GM12878 (cell line): ENCODE results near the gene GBP4. TPM values are rescaled to one million over a fixed set of nuclear protein-coding genes. Genes with fewer than 3 reads are reported as not detected.

Experiments
- ATAC-seq: fragments of 200-7000 bp; cut with Tn5 transposase; 3 replicates; pipeline ENCODE4 v1.9.1; 2020; ENCODE audit warnings: mild to moderate bottlenecking, moderate library complexity
- BruUV-seq: library from RNA; stranded (reverse); fragments of 400-500 nt; replicated peaks from 2 replicates; lab custom pipeline; 2021; lab: Mats Ljungman, UMichigan
- CTCF ChIA-PET: fragments of 300-600 bp; sonication (Branson Sonifier 250); formaldehyde crosslinking; extraction: SDS; loops from one replicate; lab custom pipeline; 2021; ENCODE audit warnings: inconsistent platforms; lab: Yijun Ruan, JAX
- POLR2A ChIA-PET: fragments of 350-600 bp; formaldehyde crosslinking; extraction: SDS; loops from one replicate; lab custom pipeline; 2021; ENCODE audit warnings: inconsistent platforms; lab: Charles Lee
- RAD21 ChIA-PET: fragments of 300-600 bp; sonication (Branson Sonifier 250); formaldehyde crosslinking; loops from one replicate; lab custom pipeline; 2023; ENCODE audit warnings: antibody characterized with exemption; ENCODE audit not compliant: unreplicated experiment; lab: Charles Lee
- SMC1A ChIA-PET: fragments of 300-600 bp; sonication (Branson Sonifier 250); formaldehyde crosslinking; loops from one replicate; lab custom pipeline; 2023; ENCODE audit not compliant: unreplicated experiment, uncharacterized antibody; lab: Charles Lee
- DNase-seq: peaks from one replicate; pipeline ENCODE4 v3.0.0-alpha.2; 2011; ENCODE audit warnings: low read depth, low spot score
- FAIRE-seq: peaks from 3 replicates; lab custom pipeline; 2011; peaks lifted over from hg19 to GRCh38; lab: Jason Lieb, UNC
- H2AFZ ChIP-seq: 2 replicates; pipeline ENCODE4 v1.6.0; 2011; ENCODE audit warnings: low read depth, low read length, control low read depth; ENCODE audit not compliant: control insufficient read depth
- H3K27ac ChIP-seq: 2 replicates; pipeline ENCODE4 v1.5.1; 2011; ENCODE audit warnings: control low read depth; ENCODE audit not compliant: control insufficient read depth, insufficient read depth
- H3K27me3 ChIP-seq, 2 experiments: replicated peaks in 1 of 2; 2 replicates each; pipeline versions ENCODE4 v1.6.0 to v1.6.1; 2011; ENCODE audit warnings: low read length in 1 of 2; ENCODE audit not compliant: control insufficient read depth in 2 of 2, insufficient read depth in 2 of 2
- H3K36me3 ChIP-seq, 2 experiments: 2 replicates each; pipeline ENCODE4 v1.5.1; 2011; ENCODE audit warnings: low read length in 1 of 2; ENCODE audit not compliant: control insufficient read depth in 2 of 2, insufficient read depth in 2 of 2
- H3K4me1 ChIP-seq: 2 replicates; pipeline ENCODE4 v1.6.1; 2011; ENCODE audit warnings: mild to moderate bottlenecking, low read length, moderate library complexity, mixed read lengths; ENCODE audit not compliant: control insufficient read depth, insufficient read depth
- H3K4me2 ChIP-seq: 2 replicates; pipeline ENCODE4 v1.6.0; 2011; ENCODE audit warnings: control low read depth; ENCODE audit not compliant: control insufficient read depth, insufficient read depth
- H3K4me3 ChIP-seq: fragments of 200-600 bp; sonication (generic); 2 replicates; pipeline ENCODE4 v1.5.1; 2016
- H3K79me2 ChIP-seq: 2 replicates; pipeline ENCODE4 v1.6.0; 2011; ENCODE audit warnings: low read length; ENCODE audit not compliant: control insufficient read depth, insufficient read depth
- H3K9ac ChIP-seq: 2 replicates; pipeline ENCODE4 v1.8.0; 2011; ENCODE audit warnings: low read length, control low read depth, mixed read lengths; ENCODE audit not compliant: control insufficient read depth, insufficient read depth
- H3K9me3 ChIP-seq: replicated peaks from 3 replicates; pipeline ENCODE4 v1.5.1; 2011; ENCODE audit warnings: mild to moderate bottlenecking, low read length; ENCODE audit not compliant: control insufficient read depth, insufficient read depth
- H4K20me1 ChIP-seq: 2 replicates; pipeline ENCODE4 v1.6.0; 2011; ENCODE audit not compliant: control insufficient read depth, insufficient read depth
- ATF3 ChIP-seq: IDR thresholded peaks from 2 replicates; pipeline ENCODE4 v1.6.1; 2011; ENCODE audit warnings: low read depth, mild to moderate bottlenecking, low read length, moderate library complexity, borderline replicate concordance; ENCODE audit errors: extremely low read depth
- CUX1 ChIP-seq: IDR thresholded peaks from 2 replicates; pipeline ENCODE4 v1.6.1; 2012; ENCODE audit warnings: improper control_type of control experiment, low read depth, low read length; ENCODE audit not compliant: insufficient replicate concordance
- E2F8 ChIP-seq: fragments of 450-650 bp; IDR thresholded peaks from 2 replicates; pipeline ENCODE4 v1.6.1; 2018; ENCODE audit warnings: mild to moderate bottlenecking, low read depth, moderate library complexity; ENCODE audit not compliant: partially characterized antibody
- JUNB ChIP-seq: IDR thresholded peaks from 2 replicates; pipeline ENCODE4 v1.6.1; 2016; ENCODE audit warnings: antibody characterized with exemption, mild to moderate bottlenecking
- MYC ChIP-seq: IDR thresholded peaks from 2 replicates; pipeline ENCODE4 v1.6.1; 2011; ENCODE audit warnings: mild to moderate bottlenecking, low read length, moderate library complexity, inconsistent platforms; ENCODE audit not compliant: insufficient read depth, insufficient replicate concordance, insufficient read length, severe bottlenecking
- PML ChIP-seq: IDR thresholded peaks from 2 replicates; pipeline ENCODE4 v1.6.1; 2012; ENCODE audit warnings: low read length, inconsistent platforms
- RBBP5 ChIP-seq: fragments of 200-600 bp; sonication (generic); conservative IDR thresholded peaks from 2 replicates; pipeline ENCODE4 v1.6.1; 2016
- ZNF687 ChIP-seq: fragments of 450-650 bp; IDR thresholded peaks from 2 replicates; pipeline ENCODE4 v1.6.1; 2017; ENCODE audit warnings: mild to moderate bottlenecking, moderate library complexity
- WGBS: methylation state at CpG from one replicate; pipeline ENCODE4 v1.1.6; 2016; ENCODE audit warnings: low lambda C conversion rate; ENCODE audit not compliant: insufficient replicate concordance, insufficient coverage; ENCODE audit errors: missing lambda C conversion rate; 5-methylcytosine and 5-hydroxymethylcytosine counted together
- in situ Hi-C: fragments of 300-500 bp; cut with MboI; formaldehyde crosslinking; loops from 9 replicates; pipeline ENCODE4 v1.14.3; 2018; ENCODE audit warnings: mixed read lengths
- intact Hi-C: fragments of 100-400 bp; cut with micrococcal nuclease; formaldehyde crosslinking; loops from one replicate; pipeline ENCODE4 v1.14.2; 2022; ENCODE audit not compliant: unreplicated experiment
- polyA plus RNA-seq, 11 experiments: library from polyadenylated mRNA; depleted of rRNA in 4 of 11; unstranded in 6 of 11; stranded (reverse) in 5 of 11; fragments of >200 nt; fragmentation: Nextera tagmentation in 4 of 11; fragmentation: Illumina TruSeq in 1 of 11; extraction: Ambion mirVana in 4 of 11; extraction: Trizol in 1 of 11; gene quantifications; 1 replicate in 1 of 11; 2 replicates in 10 of 11; pipeline versions ENCODE4 v1.2.1 to v1.2.3, GENCODE V29; 2011 to 2016; ENCODE audit warnings: inconsistent platforms in 2 of 11, missing spikeins in 2 of 11, low read depth in 1 of 11
- total RNA-seq, 4 experiments: library from RNA; depleted of rRNA in 3 of 4; stranded (reverse); fragments of >200 nt in 3 of 4; fragmentation: Illumina TruSeq in 1 of 4; extraction: Trizol in 1 of 4; gene quantifications; 2 replicates each; pipeline versions ENCODE4 v1.2.1 to v1.2.3, GENCODE V29; 2013 to 2021

GBP4 gene
- total and polyA plus RNA-seq, 10 of the 15 experiments (the other 5 are each of a cell fraction or from before 2014, with no cell fraction given): 2.4 to 41.9 (median 3.5) TPM

- TF ChIP-seq CUX1: no peak
These were observed 14.6 kb upstream of the GBP4 start (continued) for GRCh38 chr1:89213347-89213746.

GRCh38 chr1:89211035-89211634, 12.4 kb upstream of the GBP4 start:
- DNase-seq (no peak), ATAC-seq (no peak), FAIRE-seq (no peak)
- RAD21 ChIA-PET: no interaction called here
- Histone ChIP-seq H3K36me3 (no peaks in the 10 kb centered on the region), H2AFZ (no peak overlapping the region), H3K27me3 (no peaks in the 10 kb centered on the region), H3K79me2 (no peaks in the 10 kb centered on the region), H4K20me1 (no peaks in the 10 kb centered on the region), H3K4me3 (no peak overlapping the region), H3K9me3 (peaks cover 1% of the 10 kb centered on the region; the same call in 1 of the 3 replicates), H3K9ac (no peak overlapping the region), H3K27ac (no peak overlapping the region), H3K4me2 (no peak overlapping the region), H3K4me1 (no peaks in the 10 kb centered on the region)
- POLR2A ChIA-PET: no interaction called here
- in situ Hi-C loops: no loop called here
- WGBS: 0% methylated on average over 1 of the region's 1 CpG
- intact Hi-C loops: no loop called here
- no TSS peak for BruUV-seq
- CTCF ChIA-PET: no interaction called here
- SMC1A ChIA-PET: no interaction called here
- TF ChIP-seq RBBP5 (no peak), MYC (no peak), PML (no peak), JUNB (no peak), ATF3 (no peak), E2F8 (no peak), ZNF687 (no peak)
